GM23338 (cell line): ENCODE measurements around the gene CDON. TPM values are rescaled to one million over a fixed set of nuclear protein-coding genes. Genes with fewer than 3 reads are reported as not detected.
"Not testable (repeated sequence)": the region's sequence is repeated elsewhere in the genome, so short reads cannot be mapped to it uniquely, and the experiment has no call there.

Experiments used
- ATAC-seq: fragments of 200-7000 bp; cut with Tn5 transposase; 3 replicates; pipeline ENCODE4 v1.9.1; 2020
- DNase-seq: peaks from one replicate; pipeline ENCODE4 v3.0.0-alpha.2; 2015; ENCODE audit warnings: low spot score
- H2AFZ ChIP-seq: fragments of 200-600 bp; sonication (generic); 2 replicates; pipeline ENCODE4 v1.8.0; 2016; ENCODE audit warnings: antibody characterized with exemption, mild to moderate bottlenecking, moderate library complexity
- H3F3A ChIP-seq: fragments of 200-600 bp; sonication (generic); replicated peaks from 2 replicates; pipeline ENCODE4 v1.8.0; 2017; ENCODE audit warnings: antibody characterized with exemption, mixed run types, low read depth
- H3K27ac ChIP-seq: fragments of 200-600 bp; sonication (generic); 2 replicates; pipeline ENCODE4 v1.6.1; 2016; ENCODE audit warnings: low read depth
- H3K27me3 ChIP-seq: fragments of 200-600 bp; sonication (generic); 2 replicates; pipeline ENCODE4 v1.8.0; 2016; ENCODE audit warnings: mild to moderate bottlenecking, mixed run types, moderate library complexity; ENCODE audit not compliant: insufficient read depth
- H3K36me3 ChIP-seq: fragments of 200-600 bp; sonication (generic); 2 replicates; pipeline ENCODE4 v1.8.0; 2016; ENCODE audit warnings: mild to moderate bottlenecking; ENCODE audit not compliant: insufficient read depth
- H3K4me1 ChIP-seq: fragments of 200-600 bp; sonication (generic); 2 replicates; pipeline ENCODE4 v1.8.0; 2016; ENCODE audit warnings: mild to moderate bottlenecking, moderate library complexity; ENCODE audit not compliant: insufficient read depth
- H3K4me2 ChIP-seq: fragments of 200-600 bp; sonication (generic); 2 replicates; pipeline ENCODE4 v1.7.1; 2017; ENCODE audit warnings: mixed run types
- H3K4me3 ChIP-seq: fragments of 200-600 bp; sonication (generic); 2 replicates; pipeline ENCODE4 v1.6.1; 2016; ENCODE audit warnings: mixed run types
- H3K79me2 ChIP-seq: fragments of 200-600 bp; sonication (generic); replicated peaks from 2 replicates; pipeline ENCODE4 v1.8.0; 2017; ENCODE audit warnings: mild to moderate bottlenecking; ENCODE audit not compliant: insufficient read depth
- H3K9me2 ChIP-seq: fragments of 200-600 bp; sonication (generic); 2 replicates; pipeline ENCODE4 v1.8.0; 2017; ENCODE audit not compliant: insufficient read depth
- H4K20me1 ChIP-seq: fragments of 200-600 bp; sonication (generic); replicated peaks from 2 replicates; pipeline ENCODE4 v1.8.0; 2017; ENCODE audit warnings: mild to moderate bottlenecking; ENCODE audit not compliant: insufficient read depth
- H3K27ac Mint-ChIP-seq: 2 replicates; pipeline ENCODE4 v1.8.0; 2020; ENCODE audit warnings: inconsistent platforms, mild to moderate bottlenecking, moderate library complexity, mixed read lengths
- H3K27me3 Mint-ChIP-seq: 3 replicates; pipeline ENCODE4 v1.8.0; 2022; ENCODE audit warnings: low read depth, mild to moderate bottlenecking, moderate library complexity, mixed read lengths, inconsistent platforms; ENCODE audit not compliant: insufficient read depth, poor library complexity
- H3K36me3 Mint-ChIP-seq: 3 replicates; pipeline ENCODE4 v1.8.0; 2021; ENCODE audit warnings: low read depth, mild to moderate bottlenecking, inconsistent platforms, moderate library complexity, mixed read lengths
- H3K4me1 Mint-ChIP-seq: 3 replicates; pipeline ENCODE4 v1.8.0; 2020; ENCODE audit warnings: mild to moderate bottlenecking, inconsistent platforms, mixed read lengths
- H3K4me3 Mint-ChIP-seq: 3 replicates; pipeline ENCODE4 v1.8.0; 2021; ENCODE audit warnings: moderate library complexity, mild to moderate bottlenecking, inconsistent platforms, mixed read lengths
- H3K9me3 Mint-ChIP-seq: 3 replicates; pipeline ENCODE4 v1.8.0; 2020; ENCODE audit warnings: moderate library complexity, mild to moderate bottlenecking, inconsistent platforms, mixed read lengths
- CREB1 ChIP-seq: fragments of 250-450 bp; sonication (Bioruptor Pico); IDR thresholded peaks from 2 replicates; pipeline ENCODE4 v1.5.0; 2020; ENCODE audit warnings: low read depth, mild to moderate bottlenecking, moderate library complexity
- CTCF ChIP-seq, 2 experiments: fragments of 200-600 bp in 1 of 2; sonication (generic) in 1 of 2; conservative IDR thresholded peaks; 2 replicates each; pipeline versions ENCODE4 v1.5.1 to v1.6.1; 2016 to 2017; ENCODE audit warnings: antibody characterized with exemption in 2 of 2, low read depth in 2 of 2, mild to moderate bottlenecking in 2 of 2, moderate library complexity in 1 of 2
- EZH2 ChIP-seq: fragments of 200-600 bp; sonication (generic); IDR thresholded peaks from one replicate; pipeline ENCODE4 v1.8.0; 2017; ENCODE audit warnings: antibody characterized with exemption, mild to moderate bottlenecking, low read depth; ENCODE audit not compliant: unreplicated experiment
- JUNB ChIP-seq: IDR thresholded peaks from one replicate; pipeline ENCODE4 v1.6.1; 2016; ENCODE audit warnings: antibody characterized with exemption; ENCODE audit not compliant: unreplicated experiment
- NANOG ChIP-seq: IDR thresholded peaks from 2 replicates; pipeline ENCODE4 v1.6.1; 2016; ENCODE audit warnings: antibody characterized with exemption, borderline replicate concordance
- POLR2AphosphoS5 ChIP-seq: IDR thresholded peaks from 2 replicates; pipeline ENCODE4 v1.6.1; 2016; ENCODE audit warnings: antibody characterized with exemption, low read depth
- REST ChIP-seq: IDR thresholded peaks from one replicate; pipeline ENCODE4 v1.6.1; 2018; ENCODE audit warnings: antibody characterized with exemption; ENCODE audit not compliant: unreplicated experiment
- polyA plus RNA-seq: library from polyadenylated mRNA; unstranded; fragments of >200 nt; fragmentation: Nextera tagmentation; extraction: Ambion mirVana; gene quantifications from 2 replicates; pipeline ENCODE4 v1.2.1, GENCODE V29; 2016
- total RNA-seq: library from RNA; depleted of rRNA; stranded (reverse); fragments of >200 nt; shearing (Covaris generic); gene quantifications from 2 replicates; pipeline ENCODE4 v1.2.3, GENCODE V29; 2014

CDON gene
- total and polyA plus RNA-seq, 2 experiments from 2014 or later: 4.1 to 35.5 TPM

GRCh38 chr11:126029237-126029636 is 33.4 kb downstream of the CDON start:
- no peaks in the 10 kb centered on the region for H3K27me3 Mint-ChIP-seq
- H3K36me3 ChIP-seq: no peaks in the 10 kb centered on the region
- no peak overlapping the region for H3K4me3 Mint-ChIP-seq
- no peaks in the 10 kb centered on the region for H3K9me2 ChIP-seq
- peaks cover 22% of the 10 kb centered on the region for H3K4me1 Mint-ChIP-seq
- no peaks in the 10 kb centered on the region; the same call in 1 of the 3 replicates for H3K36me3 Mint-ChIP-seq
- H3K9me3 Mint-ChIP-seq: no peaks in the 10 kb centered on the region
- ATAC-seq (no peak), DNase-seq (no peak)
- no peak overlapping the region for H3K4me3 ChIP-seq
- no peaks in the 10 kb centered on the region for H3F3A ChIP-seq
- no peak overlapping the region for H2AFZ ChIP-seq
- no peaks in the 10 kb centered on the region for H3K27me3 ChIP-seq
- no peaks in the 10 kb centered on the region for H4K20me1 ChIP-seq
- H3K4me2 ChIP-seq: no peak overlapping the region
- 0 out of 2 replicates have a peak, but pooled peaks cover 4% of the 10 kb centered on the region for H3K79me2 ChIP-seq
- peaks cover 6% of the 10 kb centered on the region; the same call in 1 of the 2 replicates for H3K4me1 ChIP-seq
- H3K27ac Mint-ChIP-seq: no peak overlapping the region
- no peak overlapping the region for H3K27ac ChIP-seq
- no peak for TF ChIP-seq CREB1 (CRISPR knock-in tag)
- no peak for TF ChIP-seq POLR2AphosphoS5
- TF ChIP-seq CTCF (conservative IDR thresholded peaks at IDR 0.05; ENCODE audit: low read depth in 2 of 2): no peak
- no peak for TF ChIP-seq EZH2
- no peak for TF ChIP-seq NANOG
- no peak for TF ChIP-seq JUNB

GRCh38 chr11:126028534-126028933 is 34.1 kb downstream of the CDON start:
- H3K9me2 ChIP-seq, H3K9me3 Mint-ChIP-seq, H3F3A ChIP-seq, H2AFZ ChIP-seq, H3K4me3 ChIP-seq, H4K20me1 ChIP-seq, H3K27me3 Mint-ChIP-seq, H3K27ac Mint-ChIP-seq, H3K36me3 ChIP-seq, DNase-seq, H3K4me1 ChIP-seq, ATAC-seq, H3K27ac ChIP-seq, H3K4me2 ChIP-seq, H3K36me3 Mint-ChIP-seq, H3K79me2 ChIP-seq, H3K27me3 ChIP-seq, H3K4me3 Mint-ChIP-seq: not testable (repeated sequence)
- peaks cover 15% of the 10 kb centered on the region for H3K4me1 Mint-ChIP-seq

- no peaks in the 10 kb centered on the region for H3K36me3 ChIP-seq
- DNase-seq (no peak), ATAC-seq (no peak)
- H3F3A ChIP-seq: no peaks in the 10 kb centered on the region
- H3K4me1 ChIP-seq: no peaks in the 10 kb centered on the region
- no peak overlapping the region for H3K4me2 ChIP-seq
- Mint-ChIP-seq H3K4me3 (no peak overlapping the region), H3K27me3 (no peaks in the 10 kb centered on the region), H3K9me3 (no peaks in the 10 kb centered on the region), H3K4me1 (peaks cover 5% of the 10 kb centered on the region; the same call in 2 of the 3 replicates), H3K36me3 (no peaks in the 10 kb centered on the region), H3K27ac (peak overlapping the region; percentile 81)
- H3K27ac ChIP-seq: no peak overlapping the region
- H3K27me3 ChIP-seq: no peaks in the 10 kb centered on the region
- no peaks in the 10 kb centered on the region for H3K9me2 ChIP-seq
- H3K79me2 ChIP-seq: no peaks in the 10 kb centered on the region
- no peak overlapping the region for H2AFZ ChIP-seq
- H3K4me3 ChIP-seq: no peak overlapping the region
- no peaks in the 10 kb centered on the region for H4K20me1 ChIP-seq
- TF ChIP-seq CREB1 (CRISPR knock-in tag) (no peak), REST (no peak)
Observed at GRCh38 chr11:126026579-126026978, 36.1 kb downstream of the CDON start.
